Endothelial cell of umbilical vein (primary cell): ENCODE data around the gene COA7.

Experiments
- GATA2 ChIP-seq: IDR thresholded peaks from 2 replicates; pipeline ENCODE4 v1.7.0; 2011; ENCODE audit warnings: low read depth, mild to moderate bottlenecking, moderate library complexity, mixed read lengths, low read length; ENCODE audit not compliant: insufficient read length, insufficient read depth
- TF ChIP-seq, protein P1 (sequence below): IDR thresholded peaks from 2 replicates; pipeline ENCODE4 v1.6.1; 2011; ENCODE audit not compliant: insufficient read depth, insufficient read length

DNA sequence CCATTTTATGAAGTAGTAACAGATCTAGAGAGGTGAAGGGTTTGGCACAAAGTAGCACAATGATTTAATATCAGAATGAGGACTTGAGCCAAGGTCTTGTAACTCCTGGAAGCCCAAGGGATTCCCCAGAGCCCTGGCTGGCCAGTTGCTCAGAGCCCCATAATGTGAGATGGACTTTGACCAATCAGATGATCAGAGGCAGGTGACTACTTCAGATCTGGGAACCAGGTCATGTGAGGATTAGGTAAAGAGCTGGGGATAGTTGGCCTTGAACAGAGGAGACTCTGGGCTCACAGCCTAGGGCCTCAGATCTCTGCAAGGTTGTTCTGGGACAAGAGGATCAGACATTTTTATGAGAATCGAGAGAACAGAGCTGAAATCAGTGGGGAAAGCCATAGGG is 46.2 kb downstream of the COA7 start:
- TF ChIP-seq GATA2, result no peak
- TF ChIP-seq, protein P1, sequence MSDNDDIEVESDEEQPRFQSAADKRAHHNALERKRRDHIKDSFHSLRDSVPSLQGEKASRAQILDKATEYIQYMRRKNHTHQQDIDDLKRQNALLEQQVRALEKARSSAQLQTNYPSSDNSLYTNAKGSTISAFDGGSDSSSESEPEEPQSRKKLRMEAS, result no peak
